Measurements from ENCODE around the gene PGM1.

PGM1 gene

DNA sequence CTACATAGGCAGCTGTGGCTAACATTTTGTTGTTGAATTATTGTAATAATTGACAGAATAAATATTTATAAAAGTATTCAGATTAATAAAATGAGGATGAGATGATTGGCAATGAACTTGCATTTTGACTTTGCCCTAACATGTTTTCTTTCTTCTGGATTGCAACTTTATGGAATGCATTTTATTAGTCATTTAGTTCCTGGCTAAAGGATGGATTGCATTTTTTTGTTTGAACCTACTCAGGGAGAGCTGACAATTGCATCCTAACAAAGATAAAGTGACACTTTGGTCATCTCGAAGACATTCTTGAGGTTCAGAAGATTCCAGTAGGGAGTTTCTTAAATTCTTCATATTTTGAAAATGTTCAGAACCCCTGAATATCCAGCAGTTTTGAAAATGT lies 37.5 kb downstream of the PGM1 start:
- no peaks in the 10 kb centered on the region for H3K9me2 ChIP-seq (replicated peaks; ENCODE audit: control insufficient read depth, low read length)
- H3K27ac ChIP-seq (ENCODE audit: low read depth, low read length): no peak overlapping the region
- H3K36me3 ChIP-seq (ENCODE audit: control insufficient read depth, low read length): peaks cover 37% of the 10 kb centered on the region

GRCh38 chr1:63632110-63632509 lies 38.9 kb downstream of the PGM1 start:
- H3K27me3 ChIP-seq (ENCODE audit: control insufficient read depth, low read length): no peaks in the 10 kb centered on the region
- H3K4me2 ChIP-seq (ENCODE audit: low read length): no peak overlapping the region
- H3F3A ChIP-seq (ENCODE audit: control insufficient read depth, insufficient read depth): no peaks in the 10 kb centered on the region
- H3K79me2 ChIP-seq (ENCODE audit: control insufficient read depth, low read length): no peaks in the 10 kb centered on the region
- H3K4me1 ChIP-seq (ENCODE audit: control insufficient read depth, low read length): no peaks in the 10 kb centered on the region
- H3K36me3 ChIP-seq (ENCODE audit: control insufficient read depth, low read length): peaks cover 47% of the 10 kb centered on the region
- H3K27ac ChIP-seq (ENCODE audit: low read depth, low read length): no peak overlapping the region
- TF ChIP-seq EZH2phosphoT487 (IDR thresholded peaks at IDR 0.05; ENCODE audit: borderline replicate concordance, low read length): no peak
- H4K20me1 ChIP-seq (ENCODE audit: control insufficient read depth, insufficient read depth, low read depth, low read length): no peaks in the 10 kb centered on the region
- H3K9me2 ChIP-seq (replicated peaks; ENCODE audit: control insufficient read depth, low read length): no peaks in the 10 kb centered on the region
- no peak overlapping the region for H3K4me3 ChIP-seq (ENCODE audit: low read length)
- no peaks in the 10 kb centered on the region for H3K9me3 ChIP-seq (ENCODE audit: control insufficient read depth, insufficient read depth, low read length)

More for the DNA sequence above, 37.5 kb downstream of the PGM1 start:
- no peaks in the 10 kb centered on the region for H3K79me2 ChIP-seq (ENCODE audit: control insufficient read depth, low read length)
- no peaks in the 10 kb centered on the region for H4K20me1 ChIP-seq (ENCODE audit: control insufficient read depth, insufficient read depth, low read depth, low read length)
- no peaks in the 10 kb centered on the region for H3F3A ChIP-seq (ENCODE audit: control insufficient read depth, insufficient read depth)
- H3K4me1 ChIP-seq (ENCODE audit: control insufficient read depth, low read length): no peaks in the 10 kb centered on the region
- H3K9me3 ChIP-seq (ENCODE audit: control insufficient read depth, insufficient read depth, low read length): no peaks in the 10 kb centered on the region
- TF ChIP-seq, protein P1, sequence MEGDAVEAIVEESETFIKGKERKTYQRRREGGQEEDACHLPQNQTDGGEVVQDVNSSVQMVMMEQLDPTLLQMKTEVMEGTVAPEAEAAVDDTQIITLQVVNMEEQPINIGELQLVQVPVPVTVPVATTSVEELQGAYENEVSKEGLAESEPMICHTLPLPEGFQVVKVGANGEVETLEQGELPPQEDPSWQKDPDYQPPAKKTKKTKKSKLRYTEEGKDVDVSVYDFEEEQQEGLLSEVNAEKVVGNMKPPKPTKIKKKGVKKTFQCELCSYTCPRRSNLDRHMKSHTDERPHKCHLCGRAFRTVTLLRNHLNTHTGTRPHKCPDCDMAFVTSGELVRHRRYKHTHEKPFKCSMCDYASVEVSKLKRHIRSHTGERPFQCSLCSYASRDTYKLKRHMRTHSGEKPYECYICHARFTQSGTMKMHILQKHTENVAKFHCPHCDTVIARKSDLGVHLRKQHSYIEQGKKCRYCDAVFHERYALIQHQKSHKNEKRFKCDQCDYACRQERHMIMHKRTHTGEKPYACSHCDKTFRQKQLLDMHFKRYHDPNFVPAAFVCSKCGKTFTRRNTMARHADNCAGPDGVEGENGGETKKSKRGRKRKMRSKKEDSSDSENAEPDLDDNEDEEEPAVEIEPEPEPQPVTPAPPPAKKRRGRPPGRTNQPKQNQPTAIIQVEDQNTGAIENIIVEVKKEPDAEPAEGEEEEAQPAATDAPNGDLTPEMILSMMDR (IDR thresholded peaks at IDR 0.05; ENCODE audit: low read depth, low read length, poor library complexity, severe bottlenecking): no peak
- TF ChIP-seq EZH2phosphoT487 (IDR thresholded peaks at IDR 0.05; ENCODE audit: borderline replicate concordance, low read length): no peak
- H3K4me3 ChIP-seq (ENCODE audit: low read length): no peak overlapping the region
- no peaks in the 10 kb centered on the region for H3K27me3 ChIP-seq (ENCODE audit: control insufficient read depth, low read length)
- H3K4me2 ChIP-seq (ENCODE audit: low read length): no peak overlapping the region

DNA sequence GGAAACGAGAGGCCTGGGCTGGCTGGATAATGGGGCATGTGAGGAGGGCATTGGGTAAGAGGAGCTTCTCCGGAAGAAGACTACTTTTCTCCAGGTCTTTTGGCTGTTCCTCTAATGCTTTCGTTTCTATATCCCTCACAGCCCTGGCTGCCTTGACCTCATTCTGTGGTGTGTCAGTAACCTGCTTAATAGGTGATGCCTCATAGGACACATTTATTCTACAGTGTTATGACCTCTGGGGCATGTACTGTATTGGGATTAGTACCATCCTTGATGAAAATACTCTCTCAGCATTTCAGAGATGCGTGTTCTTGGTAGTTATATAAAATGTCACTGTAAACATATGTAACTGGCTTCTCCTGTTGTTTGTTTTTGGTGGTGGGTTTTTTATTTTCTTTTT lies 40.1 kb downstream of the PGM1 start:
- Histone ChIP-seq H3K4me3 (ENCODE audit: low read length) (no peak overlapping the region), H3K4me2 (ENCODE audit: low read length) (no peak overlapping the region), H3K36me3 (ENCODE audit: control insufficient read depth, low read length) (peaks cover 57% of the 10 kb centered on the region), H3K9me3 (ENCODE audit: control insufficient read depth, insufficient read depth, low read length) (no peaks in the 10 kb centered on the region), H3K4me1 (ENCODE audit: control insufficient read depth, low read length) (no peaks in the 10 kb centered on the region), H3K27me3 (ENCODE audit: control insufficient read depth, low read length) (no peaks in the 10 kb centered on the region), H3K27ac (ENCODE audit: low read depth, low read length) (no peak overlapping the region), H3K9me2 (replicated peaks; ENCODE audit: control insufficient read depth, low read length) (no peaks in the 10 kb centered on the region), H3K79me2 (ENCODE audit: control insufficient read depth, low read length) (no peaks in the 10 kb centered on the region), H3F3A (ENCODE audit: control insufficient read depth, insufficient read depth) (no peaks in the 10 kb centered on the region), H4K20me1 (ENCODE audit: control insufficient read depth, insufficient read depth, low read depth, low read length) (no peaks in the 10 kb centered on the region)
- TF ChIP-seq, protein P1 (IDR thresholded peaks at IDR 0.05; ENCODE audit: low read depth, low read length, poor library complexity, severe bottlenecking): no peak
- no peak for TF ChIP-seq EZH2phosphoT487 (IDR thresholded peaks at IDR 0.05; ENCODE audit: borderline replicate concordance, low read length)

DNA sequence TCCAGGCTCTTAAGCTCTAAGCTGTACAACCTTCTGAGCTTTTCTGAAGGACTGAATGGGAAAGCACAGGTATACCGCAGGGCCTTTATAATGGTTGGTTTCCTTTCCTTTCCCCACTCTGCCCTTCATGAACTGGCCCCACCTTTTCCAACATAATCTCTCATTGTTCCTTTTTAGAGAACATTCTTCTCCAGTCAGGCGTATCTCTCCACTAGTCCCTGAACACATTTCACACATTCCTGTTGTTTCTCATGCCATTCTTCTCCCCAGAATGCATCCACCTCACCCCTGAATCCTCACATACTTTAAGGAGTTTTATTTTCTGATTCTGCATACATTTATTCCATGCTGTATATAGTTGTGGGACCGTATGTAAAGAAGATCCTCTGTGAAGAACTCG lies 41.3 kb downstream of the PGM1 start:
- Histone ChIP-seq H3K9me3 (ENCODE audit: control insufficient read depth, insufficient read depth, low read length) (no peaks in the 10 kb centered on the region), H3K36me3 (ENCODE audit: control insufficient read depth, low read length) (peaks cover 61% of the 10 kb centered on the region), H3K27ac (ENCODE audit: low read depth, low read length) (no peak overlapping the region), H3K79me2 (ENCODE audit: control insufficient read depth, low read length) (no peaks in the 10 kb centered on the region), H3K4me2 (ENCODE audit: low read length) (no peak overlapping the region), H4K20me1 (ENCODE audit: control insufficient read depth, insufficient read depth, low read depth, low read length) (no peaks in the 10 kb centered on the region), H3K4me3 (ENCODE audit: low read length) (no peak overlapping the region), H3K27me3 (ENCODE audit: control insufficient read depth, low read length) (no peaks in the 10 kb centered on the region), H3F3A (ENCODE audit: control insufficient read depth, insufficient read depth) (no peaks in the 10 kb centered on the region), H3K4me1 (ENCODE audit: control insufficient read depth, low read length) (no peaks in the 10 kb centered on the region), H3K9me2 (replicated peaks; ENCODE audit: control insufficient read depth, low read length) (no peaks in the 10 kb centered on the region)
- TF ChIP-seq, protein P1 (IDR thresholded peaks at IDR 0.05; ENCODE audit: low read depth, low read length, poor library complexity, severe bottlenecking): no peak
- TF ChIP-seq EZH2phosphoT487 (IDR thresholded peaks at IDR 0.05; ENCODE audit: borderline replicate concordance, low read length): no peak
